ENCODE results near the gene ATOH1. TPM values are rescaled to one million over a fixed set of nuclear protein-coding genes. Genes with fewer than 3 reads are reported as not detected.

ATOH1 gene
- total RNA-seq, 2 experiments from 2014 or later, result not detected

DNA sequence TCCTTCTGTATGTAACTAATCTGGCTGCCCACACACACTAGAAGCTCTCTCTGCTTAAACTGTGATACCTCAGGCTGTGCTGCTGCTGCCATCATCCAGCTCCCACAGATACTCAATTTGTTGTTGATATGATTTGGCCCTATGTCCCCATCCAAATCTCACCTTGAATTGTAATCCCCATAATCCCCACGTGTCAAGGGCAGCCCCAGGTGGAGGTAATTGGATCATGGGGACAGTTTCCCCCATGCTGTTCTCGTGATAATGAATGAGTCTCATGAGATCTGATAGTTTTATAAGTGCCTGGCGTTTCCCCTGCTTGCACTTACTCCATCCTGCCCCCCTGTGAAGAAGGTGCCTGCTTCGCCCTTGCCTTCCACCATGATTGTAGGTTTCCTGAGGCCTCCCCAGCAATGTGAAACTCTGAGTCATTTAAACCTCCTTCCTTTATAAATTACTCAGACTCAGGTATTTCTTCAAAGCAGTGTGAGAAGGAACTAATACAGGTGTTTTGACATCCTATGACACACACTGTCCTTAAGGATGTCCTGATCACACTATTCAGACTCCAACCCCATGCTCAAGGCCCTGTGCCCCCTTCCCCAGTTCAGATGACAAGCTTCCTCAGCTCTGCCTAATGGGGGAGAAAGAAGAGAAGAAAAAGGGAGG is 2.9 kb upstream of the ATOH1 start:
- ChIA-PET CTCF (no interaction called here), POLR2A (no interaction called here)
- Mint-ChIP-seq H3K27me3 (peaks cover 45% of the 10 kb centered on the region), H3K27ac (no peak overlapping the region), H3K4me3 (no peak overlapping the region), H3K4me1 (peaks cover 12% of the 10 kb centered on the region), H3K9me3 (no peaks in the 10 kb centered on the region), H3K36me3 (ENCODE audit: low read depth) (peaks cover 10% of the 10 kb centered on the region)
- DNase-seq, result no peak

DNA sequence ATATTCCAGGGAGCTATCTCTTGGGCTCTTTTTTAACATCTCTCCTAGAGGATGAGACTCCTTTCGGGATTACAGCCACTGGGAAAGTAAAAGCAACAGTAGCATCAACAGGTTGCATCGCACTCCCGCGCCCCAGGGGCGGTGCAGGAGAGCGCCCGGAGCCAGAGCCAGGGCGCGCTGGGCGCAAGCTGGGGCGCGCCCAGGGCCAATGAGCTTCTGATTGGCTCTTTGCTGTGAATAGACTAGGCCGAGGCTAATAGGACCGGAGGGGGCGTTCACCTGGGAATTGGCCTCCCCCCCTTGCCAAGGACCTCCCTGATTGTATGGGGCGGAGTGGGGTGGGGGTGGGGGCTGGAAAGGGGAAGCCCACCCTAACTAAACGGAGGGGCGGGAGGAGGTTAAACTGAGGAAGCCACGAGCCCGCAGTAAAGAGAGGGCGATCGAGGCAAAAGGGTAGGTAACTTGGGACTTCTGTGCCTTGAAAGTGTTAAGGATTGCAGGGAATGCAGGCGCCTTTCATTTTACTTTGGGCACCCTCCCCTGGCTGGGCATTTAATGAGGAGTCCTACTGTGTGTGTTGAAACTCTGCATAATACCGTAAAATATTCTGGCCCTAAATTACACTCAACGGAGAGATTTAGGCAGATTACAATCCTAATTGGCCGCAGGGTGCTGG is 1.1 kb upstream of the ATOH1 start:
- peaks cover 62% of the 10 kb centered on the region for H3K27me3 Mint-ChIP-seq
- DNase-seq, result no peak
- H3K27ac Mint-ChIP-seq, result no peak overlapping the region
- H3K4me3 Mint-ChIP-seq, result no peak overlapping the region
- H3K4me1 Mint-ChIP-seq, result peaks cover 12% of the 10 kb centered on the region
- H3K36me3 Mint-ChIP-seq (ENCODE audit: low read depth), result peaks cover 18% of the 10 kb centered on the region
- H3K9me3 Mint-ChIP-seq, result no peaks in the 10 kb centered on the region
- ChIA-PET CTCF (no interaction called here), POLR2A (no interaction called here)

DNA sequence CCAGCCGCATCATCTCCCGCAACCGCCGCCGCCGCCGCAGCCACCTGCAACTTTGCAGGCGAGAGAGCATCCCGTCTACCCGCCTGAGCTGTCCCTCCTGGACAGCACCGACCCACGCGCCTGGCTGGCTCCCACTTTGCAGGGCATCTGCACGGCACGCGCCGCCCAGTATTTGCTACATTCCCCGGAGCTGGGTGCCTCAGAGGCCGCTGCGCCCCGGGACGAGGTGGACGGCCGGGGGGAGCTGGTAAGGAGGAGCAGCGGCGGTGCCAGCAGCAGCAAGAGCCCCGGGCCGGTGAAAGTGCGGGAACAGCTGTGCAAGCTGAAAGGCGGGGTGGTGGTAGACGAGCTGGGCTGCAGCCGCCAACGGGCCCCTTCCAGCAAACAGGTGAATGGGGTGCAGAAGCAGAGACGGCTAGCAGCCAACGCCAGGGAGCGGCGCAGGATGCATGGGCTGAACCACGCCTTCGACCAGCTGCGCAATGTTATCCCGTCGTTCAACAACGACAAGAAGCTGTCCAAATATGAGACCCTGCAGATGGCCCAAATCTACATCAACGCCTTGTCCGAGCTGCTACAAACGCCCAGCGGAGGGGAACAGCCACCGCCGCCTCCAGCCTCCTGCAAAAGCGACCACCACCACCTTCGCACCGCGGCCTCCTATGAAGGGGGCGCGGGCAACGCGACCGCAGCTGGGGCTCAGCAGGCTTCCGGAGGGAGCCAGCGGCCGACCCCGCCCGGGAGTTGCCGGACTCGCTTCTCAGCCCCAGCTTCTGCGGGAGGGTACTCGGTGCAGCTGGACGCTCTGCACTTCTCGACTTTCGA is 654 bp downstream of the ATOH1 start:
- Mint-ChIP-seq H3K4me3 (no peak overlapping the region), H3K4me1 (peaks cover 12% of the 10 kb centered on the region), H3K9me3 (no peaks in the 10 kb centered on the region), H3K36me3 (ENCODE audit: low read depth) (peaks cover 18% of the 10 kb centered on the region), H3K27ac (no peak overlapping the region), H3K27me3 (peaks cover 78% of the 10 kb centered on the region)
- POLR2A ChIA-PET, result no interaction called here
- CTCF ChIA-PET, result no interaction called here
- no peak for DNase-seq

DNA sequence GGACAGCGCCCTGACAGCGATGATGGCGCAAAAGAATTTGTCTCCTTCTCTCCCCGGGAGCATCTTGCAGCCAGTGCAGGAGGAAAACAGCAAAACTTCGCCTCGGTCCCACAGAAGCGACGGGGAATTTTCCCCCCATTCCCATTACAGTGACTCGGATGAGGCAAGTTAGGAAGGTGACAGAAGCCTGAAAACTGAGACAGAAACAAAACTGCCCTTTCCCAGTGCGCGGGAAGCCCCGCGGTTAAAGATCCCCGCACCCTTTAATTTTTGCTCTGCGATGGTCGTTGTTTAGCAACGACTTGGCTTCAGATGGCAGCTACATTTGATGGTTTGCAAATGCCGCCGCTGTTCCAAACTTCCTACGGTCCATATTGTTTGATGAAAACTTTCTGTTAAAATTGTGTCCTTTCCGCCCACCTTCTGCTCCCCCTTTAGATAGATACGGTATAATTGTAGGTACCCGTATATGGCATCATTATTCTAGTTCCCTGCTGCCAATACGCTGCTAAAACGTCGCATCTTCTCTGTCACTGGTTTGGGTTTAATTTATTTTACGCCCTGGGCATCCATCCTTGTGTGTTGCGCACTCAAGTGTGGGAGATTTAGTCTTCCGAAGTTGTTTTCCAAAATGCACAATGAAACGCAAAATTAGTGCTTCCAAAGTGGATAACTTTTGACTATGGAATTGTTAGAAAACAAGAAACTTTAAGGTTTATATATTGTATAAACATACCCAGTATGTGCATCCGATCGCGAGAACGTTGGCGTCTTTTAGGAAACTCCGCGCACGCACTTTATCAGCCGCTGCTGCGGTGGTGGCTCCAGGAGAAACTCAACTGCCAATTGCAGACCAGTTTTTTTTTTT is 1.5 kb downstream of the ATOH1 start:
- ChIA-PET POLR2A (no interaction called here), CTCF (no interaction called here)
- no peak overlapping the region for H3K4me3 Mint-ChIP-seq
- peaks cover 12% of the 10 kb centered on the region for H3K4me1 Mint-ChIP-seq
- no peaks in the 10 kb centered on the region for H3K9me3 Mint-ChIP-seq
- H3K36me3 Mint-ChIP-seq (ENCODE audit: low read depth), result peaks cover 18% of the 10 kb centered on the region
- peaks cover 82% of the 10 kb centered on the region for H3K27me3 Mint-ChIP-seq
- no peak for DNase-seq
- no peak overlapping the region for H3K27ac Mint-ChIP-seq

DNA sequence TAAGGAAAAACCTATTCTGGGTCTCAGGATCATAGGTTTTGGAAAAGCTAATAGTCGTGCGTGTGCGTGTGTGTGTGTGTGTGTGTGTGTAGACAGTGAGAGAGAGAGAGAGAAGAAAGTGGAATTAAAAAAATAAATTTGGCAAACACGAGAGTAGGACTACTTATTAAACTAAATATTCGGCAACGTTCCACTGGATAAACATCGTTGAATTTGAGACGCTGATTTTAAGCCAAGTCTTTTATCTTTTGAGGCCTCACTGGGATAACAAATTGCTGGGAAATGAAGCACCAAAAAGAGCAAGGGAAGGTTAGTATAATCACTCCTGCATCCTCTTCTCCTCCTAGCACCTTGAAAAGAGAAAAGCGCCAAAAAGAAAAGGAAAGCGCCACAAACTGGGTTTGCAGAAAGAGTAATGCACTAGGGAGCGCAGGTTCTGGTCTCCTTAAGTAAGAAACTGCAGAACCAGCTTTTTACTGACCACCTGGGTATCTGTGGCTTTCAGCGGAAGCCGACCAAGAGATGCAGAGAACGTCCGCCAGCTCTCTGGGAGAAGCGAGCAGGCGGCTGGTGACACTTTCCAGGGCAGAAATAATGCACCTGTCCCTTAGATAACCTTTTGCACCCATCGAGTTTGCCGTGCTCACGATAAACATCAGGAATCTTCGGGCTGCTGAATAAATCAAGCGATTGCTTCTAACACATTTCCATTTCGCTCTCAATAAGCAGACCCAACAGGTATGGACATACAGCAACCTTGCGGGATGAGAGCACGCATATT is 3.4 kb downstream of the ATOH1 start:
- Mint-ChIP-seq H3K27me3 (peaks cover 77% of the 10 kb centered on the region), H3K36me3 (ENCODE audit: low read depth) (peaks cover 18% of the 10 kb centered on the region), H3K4me3 (no peak overlapping the region), H3K27ac (no peak overlapping the region), H3K4me1 (peaks cover 12% of the 10 kb centered on the region), H3K9me3 (no peaks in the 10 kb centered on the region)
- no peak for DNase-seq
- ChIA-PET CTCF (no interaction called here), POLR2A (no interaction called here)

DNA sequence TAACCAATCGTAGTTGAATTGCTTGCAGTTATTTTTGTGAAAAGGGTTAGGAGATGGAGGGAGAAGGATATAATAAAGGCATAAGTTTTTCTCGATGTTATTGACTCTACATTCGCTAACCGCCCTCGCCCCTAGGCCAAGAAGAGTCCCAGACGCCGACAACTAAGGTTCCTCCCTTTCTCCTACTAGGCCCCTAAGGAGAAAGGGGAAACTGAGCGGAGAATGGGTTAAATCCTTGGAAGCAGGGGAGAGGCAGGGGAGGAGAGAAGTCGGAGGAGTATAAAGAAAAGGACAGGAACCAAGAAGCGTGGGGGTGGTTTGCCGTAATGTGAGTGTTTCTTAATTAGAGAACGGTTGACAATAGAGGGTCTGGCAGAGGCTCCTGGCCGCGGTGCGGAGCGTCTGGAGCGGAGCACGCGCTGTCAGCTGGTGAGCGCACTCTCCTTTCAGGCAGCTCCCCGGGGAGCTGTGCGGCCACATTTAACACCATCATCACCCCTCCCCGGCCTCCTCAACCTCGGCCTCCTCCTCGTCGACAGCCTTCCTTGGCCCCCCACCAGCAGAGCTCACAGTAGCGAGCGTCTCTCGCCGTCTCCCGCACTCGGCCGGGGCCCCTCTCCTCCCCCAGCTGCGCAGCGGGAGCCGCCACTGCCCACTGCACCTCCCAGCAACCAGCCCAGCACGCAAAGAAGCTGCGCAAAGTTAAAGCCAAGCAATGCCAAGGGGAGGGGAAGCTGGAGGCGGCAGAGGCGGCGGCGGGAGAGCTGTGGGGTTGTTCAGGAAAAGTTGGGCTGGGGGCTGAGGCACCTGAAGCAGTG is 5.9 kb downstream of the ATOH1 start:
- Mint-ChIP-seq H3K4me3 (no peak overlapping the region), H3K9me3 (no peaks in the 10 kb centered on the region), H3K27ac (no peak overlapping the region), H3K4me1 (peaks cover 6% of the 10 kb centered on the region), H3K27me3 (peaks cover 54% of the 10 kb centered on the region), H3K36me3 (ENCODE audit: low read depth) (peaks cover 15% of the 10 kb centered on the region)
- ChIA-PET CTCF (no interaction called here), POLR2A (no interaction called here)
- no peak for DNase-seq

DNA sequence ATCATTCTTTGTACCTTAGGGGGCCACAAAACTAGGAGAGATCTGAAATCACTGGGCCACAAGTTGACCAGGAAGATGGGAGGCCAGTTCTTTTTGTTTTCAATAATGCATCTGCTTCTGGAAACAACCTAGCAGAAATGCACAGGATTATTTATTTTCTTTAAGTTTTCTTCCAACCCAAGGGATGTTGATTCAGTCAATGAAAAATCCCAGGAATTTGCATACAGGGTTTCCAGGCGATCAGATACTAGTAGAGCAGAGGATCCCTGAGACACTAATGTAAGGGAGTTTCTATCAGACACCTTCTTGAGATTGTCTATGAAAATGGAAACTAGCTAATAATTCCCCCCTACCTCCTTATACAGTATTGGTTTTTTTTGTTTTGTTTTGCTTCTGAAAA is 7.4 kb downstream of the ATOH1 start:
- H3K36me3 Mint-ChIP-seq (ENCODE audit: low read depth), result peaks cover 6% of the 10 kb centered on the region
- CTCF ChIA-PET, result no interaction called here
- H3K9me3 Mint-ChIP-seq, result no peaks in the 10 kb centered on the region
- H3K27me3 Mint-ChIP-seq, result peaks cover 42% of the 10 kb centered on the region
- DNase-seq, result no peak
- POLR2A ChIA-PET, result no interaction called here
- H3K4me1 Mint-ChIP-seq, result no peaks in the 10 kb centered on the region
- H3K4me3 Mint-ChIP-seq, result no peak overlapping the region
- no peak overlapping the region for H3K27ac Mint-ChIP-seq

DNA sequence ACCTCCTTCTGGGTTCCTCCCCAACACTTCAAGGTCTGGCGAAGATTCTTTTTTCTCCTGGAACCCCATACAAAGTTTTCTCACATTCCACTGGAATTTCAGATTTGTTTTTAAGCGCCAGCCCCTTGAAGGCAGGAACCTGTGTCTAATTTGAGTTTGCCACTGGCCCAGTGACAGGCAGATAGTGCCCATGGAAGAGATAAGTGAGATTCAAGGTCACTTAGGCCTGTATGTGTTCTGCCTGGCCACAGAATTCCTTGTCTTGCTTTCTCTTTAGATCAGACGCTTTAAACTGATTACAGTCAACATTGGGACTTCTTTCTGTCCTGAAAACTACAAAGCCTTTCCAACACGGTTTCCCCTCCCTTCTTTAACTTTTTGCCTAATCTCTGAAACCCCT is 11.2 kb downstream of the ATOH1 start:
- no peak for DNase-seq
- peaks cover 7% of the 10 kb centered on the region for H3K27me3 Mint-ChIP-seq
- ChIA-PET POLR2A (no interaction called here), CTCF (no interaction called here)
- H3K4me1 Mint-ChIP-seq, result no peaks in the 10 kb centered on the region
- H3K9me3 Mint-ChIP-seq, result no peaks in the 10 kb centered on the region
- H3K36me3 Mint-ChIP-seq (ENCODE audit: low read depth), result no peaks in the 10 kb centered on the region
- no peak overlapping the region for H3K27ac Mint-ChIP-seq
- no peak overlapping the region for H3K4me3 Mint-ChIP-seq

DNA sequence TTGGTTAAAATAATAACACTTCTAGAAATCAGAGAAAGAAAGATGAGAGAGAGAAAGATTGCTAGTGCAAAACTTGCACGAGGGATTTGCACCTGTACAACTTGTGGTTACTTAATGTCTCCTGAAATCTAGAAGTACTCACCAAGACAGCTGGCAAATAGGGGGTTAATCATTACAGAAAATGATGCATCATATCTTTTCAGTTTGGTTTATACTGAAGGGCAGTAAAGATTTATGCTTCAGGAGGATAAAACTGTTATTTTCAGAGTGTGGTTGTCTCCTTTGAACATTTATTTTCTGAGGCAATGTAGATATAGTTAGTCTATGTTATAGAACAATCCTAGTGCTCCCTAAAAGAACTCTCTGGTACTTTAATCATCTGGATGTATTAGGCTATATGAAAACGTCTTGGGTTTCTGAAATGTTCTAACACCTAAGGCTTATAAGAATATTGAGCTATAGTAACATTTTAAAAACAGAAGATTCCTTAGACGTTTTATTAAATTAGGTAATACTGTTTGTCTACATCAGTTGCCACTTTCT is 13.3 kb downstream of the ATOH1 start:
- Mint-ChIP-seq H3K9me3 (no peaks in the 10 kb centered on the region), H3K4me1 (no peaks in the 10 kb centered on the region), H3K27ac (no peak overlapping the region), H3K27me3 (peaks cover 2% of the 10 kb centered on the region), H3K4me3 (no peak overlapping the region), H3K36me3 (ENCODE audit: low read depth) (no peaks in the 10 kb centered on the region)
- ChIA-PET POLR2A (no interaction called here), CTCF (no interaction called here)
- DNase-seq, result no peak

DNA sequence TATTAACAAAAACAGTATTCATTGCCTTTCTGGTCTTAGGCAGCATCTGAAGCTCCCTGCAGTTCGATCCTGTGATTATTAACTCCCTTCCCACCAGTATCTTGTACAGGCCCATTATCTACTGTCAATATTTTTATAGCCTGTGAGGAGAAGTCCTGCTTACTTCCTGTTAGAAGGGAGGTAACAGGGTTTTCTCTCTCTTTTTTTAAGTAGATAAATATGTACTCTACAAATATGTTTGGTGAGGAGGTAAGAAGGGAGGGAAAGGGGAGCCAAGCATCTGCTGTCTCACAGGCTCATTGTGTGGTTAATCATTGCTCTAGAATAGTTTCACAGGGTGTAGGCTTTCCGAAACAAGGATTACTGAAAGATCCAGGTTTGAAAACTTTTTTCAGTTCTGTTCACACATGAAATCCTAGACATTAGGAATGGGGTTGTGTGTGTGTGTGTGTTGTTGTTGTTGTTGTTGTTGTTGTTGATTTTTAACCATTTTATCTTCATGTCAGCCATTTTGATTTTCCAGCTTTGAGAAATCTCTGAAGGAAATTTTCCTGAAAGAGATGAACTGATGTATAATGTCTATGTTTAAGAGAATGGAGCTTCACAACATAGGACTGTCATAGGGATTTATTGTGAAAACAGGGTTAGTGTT is 14.2 kb downstream of the ATOH1 start:
- POLR2A ChIA-PET, result no interaction called here

DNA sequence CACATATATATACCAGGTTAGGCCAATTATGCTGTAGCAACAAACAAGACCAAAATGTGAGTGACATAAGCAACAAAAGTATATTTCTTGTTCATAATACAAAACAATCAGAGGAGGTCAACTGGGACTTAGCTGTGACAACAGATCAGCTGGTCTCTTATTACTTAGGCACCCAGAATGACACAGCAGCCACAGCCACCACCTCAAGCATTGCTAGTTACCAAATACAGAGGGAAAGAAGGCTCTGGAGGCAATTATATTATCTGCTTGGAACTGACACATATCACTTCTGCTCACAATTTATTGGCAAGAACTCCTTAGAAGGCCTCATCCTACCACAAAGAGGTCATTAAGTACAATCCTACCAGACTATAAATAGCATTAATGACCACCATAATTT is 15.2 kb downstream of the ATOH1 start:
- Mint-ChIP-seq H3K27ac (no peak overlapping the region), H3K4me3 (no peak overlapping the region), H3K27me3 (peaks cover 2% of the 10 kb centered on the region), H3K4me1 (no peaks in the 10 kb centered on the region), H3K9me3 (no peaks in the 10 kb centered on the region), H3K36me3 (ENCODE audit: low read depth) (no peaks in the 10 kb centered on the region)
- ChIA-PET POLR2A (no interaction called here), CTCF (no interaction called here)
- DNase-seq, result no peak

More for the DNA sequence above, 14.2 kb downstream of the ATOH1 start:
- Mint-ChIP-seq H3K27me3 (peaks cover 2% of the 10 kb centered on the region), H3K4me1 (no peaks in the 10 kb centered on the region), H3K4me3 (no peak overlapping the region), H3K9me3 (no peaks in the 10 kb centered on the region), H3K36me3 (ENCODE audit: low read depth) (no peaks in the 10 kb centered on the region), H3K27ac (no peak overlapping the region)
- CTCF ChIA-PET, result no interaction called here
- DNase-seq, result no peak

Data from activated CD4-positive, alpha-beta memory T cell treated with anti-CD3 and anti-CD28 coated beads, Interleukin-2, amount 10 ng/mL, durations not matched to agents 7 days and 5 days (primary cell).